HEK293T (cell line): ENCODE measurements around the gene ADAMTS8.

Experiments
- ARNT ChIP-seq: fragments of 450-650 bp; IDR thresholded peaks from 2 replicates; pipeline ENCODE4 v1.6.1; 2017; ENCODE audit warnings: mild to moderate bottlenecking
- BHLHE40 ChIP-seq: fragments of 450-650 bp; IDR thresholded peaks from 2 replicates; pipeline ENCODE4 v1.6.1; 2016; ENCODE audit warnings: mild to moderate bottlenecking, moderate library complexity, borderline replicate concordance
- ELF4 ChIP-seq: fragments of 450-650 bp; IDR thresholded peaks from 2 replicates; pipeline ENCODE4 v1.6.1; 2017; ENCODE audit warnings: antibody characterized with exemption
- FOXA1 ChIP-seq: fragments of 450-650 bp; IDR thresholded peaks from 2 replicates; pipeline ENCODE4 v1.6.1; 2016; ENCODE audit warnings: mild to moderate bottlenecking
- FOXK2 ChIP-seq: fragments of 450-650 bp; IDR thresholded peaks from 2 replicates; pipeline ENCODE4 v1.6.1; 2016; ENCODE audit warnings: mild to moderate bottlenecking
- FOXM1 ChIP-seq: fragments of 450-650 bp; IDR thresholded peaks from 2 replicates; pipeline ENCODE4 v1.6.1; 2017; ENCODE audit warnings: mild to moderate bottlenecking, borderline replicate concordance
- HDGF ChIP-seq: fragments of 450-650 bp; IDR thresholded peaks from 2 replicates; pipeline ENCODE4 v1.6.1; 2017; ENCODE audit warnings: antibody characterized with exemption, borderline replicate concordance
- LEF1 ChIP-seq: fragments of 450-650 bp; IDR thresholded peaks from 2 replicates; pipeline ENCODE4 v1.6.1; 2017; ENCODE audit warnings: mild to moderate bottlenecking, borderline replicate concordance
- SUZ12 ChIP-seq: fragments of 450-650 bp; IDR thresholded peaks from 2 replicates; pipeline ENCODE4 v1.6.1; 2016; ENCODE audit warnings: mild to moderate bottlenecking

GRCh38 chr11:130471731-130472433 is 43.5 kb upstream of the ADAMTS8 start:
- TF ChIP-seq ELF4 (no peak), BHLHE40 (no peak), SUZ12 (no peak), FOXA1 (no peak), ARNT (no peak), FOXK2 (no peak), LEF1 (no peak), FOXM1 (no peak), HDGF (no peak)
